ENCODE data around the gene PHKA2.

PHKA2 gene

GRCh38 chrX:18931972-18932371 is 51.9 kb downstream of the PHKA2 start:
- DNase-seq (ENCODE audit: low read depth, low spot score): no peak

GRCh38 chrX:18929775-18930174 is 54.1 kb downstream of the PHKA2 start:
- no peak for DNase-seq (ENCODE audit: low read depth, low spot score)

GRCh38 chrX:18927558-18927957 is 56.4 kb downstream of the PHKA2 start:
- no peak for DNase-seq (ENCODE audit: low read depth, low spot score)

DNA sequence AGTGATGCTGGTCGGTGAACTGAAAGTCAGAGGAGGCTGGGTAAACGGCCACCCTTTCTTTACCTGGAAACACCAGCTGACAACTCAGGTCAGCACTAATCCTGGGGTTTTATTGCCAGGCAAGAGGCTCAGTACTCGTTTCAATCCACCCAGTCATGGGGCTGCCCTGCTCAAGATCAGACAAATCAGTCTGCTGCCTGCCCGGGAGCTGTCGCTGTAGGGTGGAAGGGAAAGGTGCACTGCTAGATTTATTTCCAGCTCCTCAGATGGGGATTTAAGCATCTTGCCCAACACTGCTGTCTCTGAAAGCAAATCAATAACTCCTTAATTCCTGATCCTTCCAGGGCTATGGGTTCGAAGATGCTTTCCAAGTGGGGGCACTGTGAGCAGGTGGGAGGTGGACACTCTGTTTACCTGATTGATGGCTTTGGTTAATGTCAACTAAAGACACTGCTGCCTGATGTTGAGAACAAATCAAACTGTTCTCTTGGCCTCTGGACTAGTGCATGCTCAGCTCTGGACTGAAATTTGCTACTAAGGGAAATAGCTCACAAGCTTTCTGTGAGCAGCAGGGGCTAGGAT is 59.3 kb downstream of the PHKA2 start:
- no peak for DNase-seq (ENCODE audit: low read depth, low spot score)

GRCh38 chrX:18920566-18920965 is 63.3 kb downstream of the PHKA2 start:
- DNase-seq (ENCODE audit: low read depth, low spot score): no peak

DNA sequence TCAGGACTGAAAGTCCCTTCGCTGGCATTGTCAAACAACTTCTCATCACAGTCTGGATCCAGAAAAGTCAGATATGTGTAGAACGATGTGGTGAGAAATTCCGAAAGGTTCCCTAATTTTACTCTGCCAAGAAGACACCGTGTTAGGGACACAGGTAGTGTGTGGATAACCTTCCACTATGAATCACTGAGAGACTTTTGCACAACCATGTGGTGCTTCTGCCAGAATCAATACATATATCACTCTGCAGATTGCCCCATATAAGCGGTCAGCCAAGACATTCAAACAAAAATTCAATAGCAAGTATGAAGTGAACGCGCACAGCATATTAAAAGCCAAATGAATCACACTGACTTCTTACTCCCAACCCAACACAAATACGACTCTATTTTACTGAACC is 63.8 kb downstream of the PHKA2 start:
- no peak for DNase-seq (ENCODE audit: low read depth, low spot score)

GRCh38 chrX:18917831-18918230 is 66.1 kb downstream of the PHKA2 start:
- no peak for DNase-seq (ENCODE audit: low read depth, low spot score)

- DNase-seq (ENCODE audit: low read depth, low spot score): no peak
Observed at GRCh38 chrX:18906286-18906685, 77.6 kb downstream of the PHKA2 start.

DNA sequence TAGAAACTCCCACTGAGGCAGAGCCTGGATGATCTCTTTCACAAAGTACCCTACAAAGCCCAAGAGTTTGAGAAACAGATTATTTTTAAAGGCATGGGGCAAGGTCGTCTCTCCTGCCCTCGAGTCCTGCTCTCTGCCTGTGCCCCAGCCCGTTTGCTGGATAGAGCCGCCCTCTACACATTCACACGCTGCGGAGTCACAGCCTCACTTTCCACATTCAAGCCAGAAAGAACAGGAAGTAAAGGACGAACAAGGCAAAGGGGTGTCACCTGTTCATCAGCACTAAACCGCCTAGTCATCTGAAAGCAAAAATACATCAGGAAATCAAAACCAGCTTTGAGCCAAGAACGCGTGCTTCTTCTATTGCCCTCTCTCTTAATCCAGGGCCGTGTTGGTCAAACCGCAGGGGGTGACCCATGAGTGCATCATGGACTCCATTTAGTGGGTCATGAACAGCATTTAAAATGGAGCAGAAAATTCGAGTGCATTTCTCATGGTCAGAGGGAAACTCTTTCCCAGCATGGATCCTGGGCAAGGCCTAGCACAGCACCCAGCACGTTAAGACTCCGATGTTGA is 83.4 kb downstream of the PHKA2 start:
- no peak for DNase-seq (ENCODE audit: low read depth, low spot score)

DNA sequence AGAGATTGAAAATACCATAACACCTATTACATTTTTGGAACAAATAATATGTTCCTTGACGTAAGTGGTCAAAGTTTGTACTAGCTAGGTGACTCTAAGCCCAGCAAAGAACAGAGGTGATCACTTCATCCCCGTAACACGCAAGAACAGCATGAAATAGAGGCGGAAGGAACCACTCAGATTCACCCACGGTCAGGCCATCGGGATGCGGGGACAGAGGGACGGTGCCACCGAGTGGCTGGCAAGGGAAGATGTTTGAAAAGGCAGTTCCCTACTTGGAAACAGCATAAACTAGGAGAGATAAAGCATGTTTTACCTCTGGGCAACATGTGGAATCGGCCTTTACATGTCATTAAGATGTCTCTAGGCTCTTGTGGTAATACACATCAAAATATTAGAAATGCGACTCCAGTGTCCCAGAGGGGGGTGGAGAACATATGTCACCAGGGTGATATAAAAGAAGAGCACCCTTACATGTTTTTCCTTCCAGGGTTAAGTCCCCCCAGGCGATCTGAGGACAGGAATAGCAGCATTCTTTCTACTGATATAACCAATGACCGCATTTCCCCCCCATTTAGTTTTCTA is 84.0 kb downstream of the PHKA2 start:
- DNase-seq (ENCODE audit: low read depth, low spot score): no peak

DNA sequence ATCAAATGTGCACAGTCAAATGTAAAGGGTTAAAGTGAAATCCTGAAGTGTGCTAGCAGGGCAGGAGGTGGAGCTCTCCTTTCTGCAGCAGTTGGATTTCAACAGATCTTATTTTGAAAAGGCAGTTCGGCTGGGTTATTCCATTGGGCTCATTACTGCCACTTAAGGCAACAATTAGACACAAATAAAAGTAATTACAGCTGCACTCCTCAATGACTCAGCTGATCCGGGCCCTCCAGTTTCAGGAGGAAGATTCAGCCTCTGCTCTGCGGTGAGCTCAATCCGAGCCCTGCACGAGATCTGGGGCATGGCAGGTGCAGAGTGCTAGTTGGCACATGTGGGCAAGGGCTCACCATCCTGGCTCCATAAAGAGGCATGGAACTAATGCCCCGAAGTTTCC is 85.4 kb downstream of the PHKA2 start:
- no peak for DNase-seq (ENCODE audit: low read depth, low spot score)

GRCh38 chrX:18898091-18898490 is 85.8 kb downstream of the PHKA2 start:
- no peak for DNase-seq (ENCODE audit: low read depth, low spot score)

GRCh38 chrX:18897611-18898010 is 86.3 kb downstream of the PHKA2 start:
- no peak for DNase-seq (ENCODE audit: low read depth, low spot score)

GRCh38 chrX:18896680-18897544 is 87.0 kb downstream of the PHKA2 start:
- DNase-seq (ENCODE audit: low read depth, low spot score): no peak

DNA sequence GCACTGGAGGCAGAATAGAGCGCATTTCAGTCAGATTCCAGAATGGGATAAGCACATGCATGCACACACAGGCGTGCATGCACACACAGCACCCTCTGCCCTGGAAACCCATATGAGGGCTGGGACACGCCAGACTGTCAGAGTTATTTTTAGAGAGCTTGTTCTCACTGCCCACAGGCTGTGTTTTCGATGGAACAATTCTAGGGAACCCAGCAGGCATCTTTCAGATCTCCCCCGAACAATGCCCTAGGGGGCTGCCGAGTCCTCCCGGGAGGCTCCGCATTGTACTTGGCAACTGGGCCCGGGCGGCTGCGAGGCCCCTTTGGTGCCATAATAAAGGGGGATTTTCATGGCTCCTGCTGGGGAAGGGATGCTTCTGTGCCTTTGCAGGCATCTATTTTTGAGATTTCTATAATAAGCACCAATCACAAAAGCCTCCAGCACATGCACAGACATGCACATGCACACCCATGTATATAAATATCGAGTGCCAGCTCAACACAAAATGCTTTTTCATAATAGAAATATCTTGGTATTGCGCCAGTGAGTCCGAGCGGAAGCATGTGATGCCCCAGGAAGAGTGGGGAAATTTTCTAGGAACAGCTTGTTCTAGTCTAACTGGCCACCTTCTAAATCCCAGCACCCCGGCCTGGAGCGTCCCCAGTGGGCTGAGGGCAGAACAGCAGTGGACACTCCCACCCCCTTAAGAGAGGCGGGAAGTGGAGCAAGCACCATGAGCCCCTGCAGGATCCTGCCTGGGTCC is 88.5 kb downstream of the PHKA2 start:
- no peak for DNase-seq (ENCODE audit: low read depth, low spot score)

DNA sequence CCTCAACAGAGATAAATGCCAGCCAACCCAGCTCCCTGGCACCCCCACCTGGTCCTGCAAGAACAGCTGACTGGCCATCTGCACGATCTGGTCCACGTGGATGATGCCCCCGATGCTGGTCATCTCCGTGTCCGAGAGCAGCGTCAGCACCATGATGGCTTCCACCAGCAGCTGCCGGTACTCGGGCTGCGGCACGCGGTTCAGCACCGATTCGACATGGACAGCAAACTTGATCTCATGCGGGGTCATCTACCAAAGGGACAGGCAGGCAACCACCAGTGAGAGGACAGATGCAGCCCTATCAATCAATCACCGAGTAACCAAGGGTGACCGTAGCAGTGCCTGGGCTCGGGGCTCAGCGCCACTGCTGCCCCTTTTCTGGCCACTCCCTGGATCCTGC is 89.8 kb downstream of the PHKA2 start:
- no peak for DNase-seq (ENCODE audit: low read depth, low spot score)

DNA sequence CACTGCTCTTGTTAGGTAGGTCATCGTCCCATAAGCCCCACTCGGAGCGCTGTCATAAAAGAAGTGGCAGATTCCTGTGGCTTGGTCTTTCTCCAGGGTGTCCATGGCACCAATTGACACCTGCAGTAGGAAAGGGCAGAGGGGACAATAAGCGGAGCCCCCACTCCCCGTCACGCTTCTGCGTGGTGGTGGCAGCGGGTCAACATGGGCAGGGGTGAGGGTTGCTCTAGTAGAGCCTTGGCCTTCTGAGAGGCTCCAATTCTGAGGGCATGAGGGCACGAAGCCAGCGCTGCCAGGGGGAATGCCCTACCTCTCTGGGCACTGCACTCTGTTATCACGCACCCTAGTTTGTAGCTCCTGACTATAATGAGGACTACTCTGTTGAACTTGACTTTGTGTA is 90.4 kb downstream of the PHKA2 start:
- DNase-seq (ENCODE audit: low read depth, low spot score): no peak

GRCh38 chrX:18892899-18893298 is 91.0 kb downstream of the PHKA2 start:
- DNase-seq (ENCODE audit: low read depth, low spot score): no peak

DNA sequence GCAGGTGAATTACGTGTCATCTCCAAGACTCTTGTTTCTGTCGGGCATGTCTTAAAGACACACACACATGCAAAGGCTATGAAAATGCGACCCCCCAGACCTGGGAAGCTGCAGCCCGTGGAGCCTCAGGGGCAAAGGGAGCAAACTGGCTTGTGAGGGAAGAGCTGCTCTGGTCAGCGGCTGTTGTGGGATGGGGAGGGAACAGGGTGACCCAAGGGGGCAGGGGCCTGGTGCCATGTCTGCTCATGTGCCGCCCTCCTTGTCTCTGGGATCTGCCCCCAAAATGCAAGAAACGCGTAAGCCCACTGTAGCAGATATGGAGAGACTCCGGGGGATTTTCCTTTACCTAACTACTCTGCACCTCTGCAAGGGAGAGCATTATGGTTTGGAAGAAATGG is 92.4 kb downstream of the PHKA2 start:
- no peak for DNase-seq (ENCODE audit: low read depth, low spot score)

DNA sequence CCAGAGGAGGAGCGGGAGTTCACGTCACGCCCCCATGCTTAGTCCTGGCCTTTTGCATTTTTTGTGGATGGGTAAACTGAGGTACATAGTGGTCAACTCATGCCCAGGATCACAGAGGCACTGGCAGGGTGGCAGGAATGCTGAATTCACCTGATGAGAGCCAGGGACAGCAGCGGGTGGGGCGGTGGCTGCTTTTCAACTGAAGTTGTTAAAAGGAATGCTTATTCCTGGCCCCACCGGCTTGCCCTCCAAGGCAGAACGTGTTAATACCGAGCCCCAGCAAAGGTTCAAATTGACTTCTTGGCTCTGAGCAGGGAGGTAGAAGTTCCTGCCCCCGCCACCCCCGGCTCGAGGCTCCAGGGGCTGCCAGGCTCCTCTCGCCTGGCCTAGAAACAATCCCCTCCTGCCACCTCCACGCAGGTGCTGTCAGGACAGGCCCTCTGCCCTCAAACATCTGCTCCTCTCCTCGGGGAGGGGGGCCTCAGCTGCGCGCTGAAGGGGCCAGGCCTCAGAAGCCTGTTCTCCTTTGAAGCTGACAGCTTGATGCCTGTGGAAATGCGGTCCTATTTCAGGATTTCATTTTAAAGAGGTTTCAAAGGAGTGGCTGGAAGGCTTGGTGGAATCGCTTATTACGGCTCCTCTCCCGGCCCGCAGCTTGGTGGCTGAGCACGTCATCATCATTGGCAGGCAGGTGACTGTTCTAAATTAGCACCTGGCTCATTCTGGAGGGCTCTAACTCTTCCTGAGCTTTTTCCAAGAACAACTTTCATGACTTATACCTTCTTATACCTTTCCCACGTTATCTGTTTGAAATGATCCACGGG is 93.0 kb downstream of the PHKA2 start:
- DNase-seq (ENCODE audit: low read depth, low spot score): no peak

DNA sequence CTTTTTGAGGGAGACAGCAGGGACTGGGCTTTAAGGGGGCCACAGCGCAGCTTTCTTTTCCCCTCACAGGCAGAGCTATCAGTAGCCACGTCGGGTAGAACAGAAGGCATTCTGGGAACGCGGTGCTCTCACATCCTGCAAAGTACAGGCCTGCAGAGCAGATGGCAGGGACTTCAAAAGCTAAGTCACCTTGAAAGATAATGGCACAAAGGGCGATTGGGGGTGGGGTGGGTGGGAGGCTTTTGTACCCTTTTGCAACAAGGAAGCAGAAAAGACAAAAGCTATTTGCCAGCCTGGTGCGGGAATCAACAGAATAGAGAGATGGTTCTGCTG is 93.9 kb downstream of the PHKA2 start:
- no peak for DNase-seq (ENCODE audit: low read depth, low spot score)

All from activated CD4-positive, CD25-positive, alpha-beta regulatory T cell treated with anti-CD3 and anti-CD28 coated beads, Interleukin-2, amount 50 U/mL, for 16 hours (primary cell).